ENCODE measurements around the gene TMX1. TPM values are rescaled to one million over a fixed set of nuclear protein-coding genes. Genes with fewer than 3 reads are reported as not detected.
"Not testable (repeated sequence)": the region's sequence is repeated elsewhere in the genome, so short reads cannot be mapped to it uniquely, and the experiment has no call there.

TMX1 gene
- 10 to 100 TPM; 28.4 to 40.4 (median 35.2) TPM for polyA plus RNA-seq (ENCODE audit: insufficient read length in 10 of 10)
- long read RNA-seq, donor 1, transcript TMX1-201 (8 exons, 3,995 nt), result major isoform, 14 of 31 reads
- long read RNA-seq, donor 1, partial matches to known transcripts, result 17 of 31 reads
- long read RNA-seq, donor 1, other reads (novel, unspliced or antisense), result 0 of 31 reads
- long read RNA-seq, donor 2, transcript TMX1-201 (8 exons, 3,995 nt), result major isoform, 11 of 11 reads
- long read RNA-seq, donor 2, partial matches to known transcripts, result 0 of 11 reads
- long read RNA-seq, donor 2, other reads (novel, unspliced or antisense), result 0 of 11 reads
- long read RNA-seq, donor 3, result 0 reads
- long read RNA-seq, donor 4, transcript TMX1-201 (8 exons, 3,995 nt), result major isoform, 13 of 13 reads
- long read RNA-seq, donor 4, partial matches to known transcripts, result 0 of 13 reads
- long read RNA-seq, donor 4, other reads (novel, unspliced or antisense), result 0 of 13 reads
- long read RNA-seq, donor 5, transcript TMX1-201 (8 exons, 3,995 nt), result major isoform, 15 of 39 reads
- long read RNA-seq, donor 5, partial matches to known transcripts, result 24 of 39 reads
- long read RNA-seq, donor 5, other reads (novel, unspliced or antisense), result 0 of 39 reads
- long read RNA-seq, donor 6, transcript TMX1-201 (8 exons, 3,995 nt), result major isoform, 19 of 24 reads
- long read RNA-seq, donor 6, partial matches to known transcripts, result 5 of 24 reads
- long read RNA-seq, donor 6, other reads (novel, unspliced or antisense), result 0 of 24 reads
- long read RNA-seq, donor 7, transcript TMX1-201 (8 exons, 3,995 nt), result major isoform, 8 of 8 reads
- long read RNA-seq, donor 7, partial matches to known transcripts, result 0 of 8 reads
- long read RNA-seq, donor 7, other reads (novel, unspliced or antisense), result 0 of 8 reads
- long read RNA-seq, donor 8, transcript TMX1-201 (8 exons, 3,995 nt), result major isoform, 12 of 41 reads
- long read RNA-seq, donor 8, partial matches to known transcripts, result 29 of 41 reads
- long read RNA-seq, donor 8, other reads (novel, unspliced or antisense), result 0 of 41 reads
- long read RNA-seq, donor 9, partial matches to known transcripts, result 0 of 4 reads
- long read RNA-seq, donor 9, other reads (novel, unspliced or antisense), result 0 of 4 reads

DNA sequence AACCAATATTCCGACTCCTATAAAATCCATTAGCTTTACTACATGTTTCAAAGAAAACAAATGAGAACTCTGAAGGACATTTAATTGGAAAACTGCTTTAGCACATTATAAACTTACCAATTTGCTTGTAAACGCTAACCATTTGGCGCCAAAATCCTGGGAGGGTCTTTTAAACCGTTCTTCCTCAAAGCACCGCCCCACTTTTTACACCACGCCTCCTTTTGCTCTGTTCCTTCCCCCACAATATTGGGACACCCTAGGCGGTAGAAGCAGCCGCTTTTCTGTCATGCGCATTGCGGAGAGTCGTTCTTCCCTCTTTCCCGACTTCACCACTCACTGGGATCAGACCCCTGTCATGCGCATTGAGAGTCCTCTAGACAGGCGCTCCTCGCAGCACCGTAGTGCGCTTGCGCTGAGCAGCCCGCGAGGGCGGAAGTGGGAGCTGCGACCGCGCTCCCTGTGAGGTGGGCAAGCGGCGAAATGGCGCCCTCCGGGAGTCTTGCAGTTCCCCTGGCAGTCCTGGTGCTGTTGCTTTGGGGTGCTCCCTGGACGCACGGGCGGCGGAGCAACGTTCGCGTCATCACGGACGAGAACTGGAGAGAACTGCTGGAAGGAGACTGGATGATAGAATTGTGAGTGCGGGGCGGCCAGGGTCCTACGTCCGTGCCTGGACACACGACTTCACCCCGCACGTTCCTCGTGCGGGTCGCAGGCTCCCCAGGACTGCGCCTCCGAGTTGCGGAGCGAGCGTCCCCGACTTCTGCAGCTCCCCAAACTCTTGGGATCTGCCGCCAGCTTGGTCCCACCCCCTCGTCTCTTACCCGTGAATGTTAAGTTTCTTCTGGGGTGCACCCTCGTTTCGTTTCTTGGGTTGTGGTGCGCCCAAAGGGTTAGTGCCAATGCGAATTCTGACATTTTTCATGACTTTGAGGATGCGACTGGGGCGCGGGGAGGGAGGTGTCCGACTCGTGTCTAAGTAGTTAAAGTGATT, at the start of gene TMX1:
Gene TMX1 (plus strand): TSS at position 435 of the 991 bp plus-strand sequence. CDS start 46 bp downstream, at position 481.
- DNase-seq, result peak; percentile 98 to 99 (median 99)

DNA sequence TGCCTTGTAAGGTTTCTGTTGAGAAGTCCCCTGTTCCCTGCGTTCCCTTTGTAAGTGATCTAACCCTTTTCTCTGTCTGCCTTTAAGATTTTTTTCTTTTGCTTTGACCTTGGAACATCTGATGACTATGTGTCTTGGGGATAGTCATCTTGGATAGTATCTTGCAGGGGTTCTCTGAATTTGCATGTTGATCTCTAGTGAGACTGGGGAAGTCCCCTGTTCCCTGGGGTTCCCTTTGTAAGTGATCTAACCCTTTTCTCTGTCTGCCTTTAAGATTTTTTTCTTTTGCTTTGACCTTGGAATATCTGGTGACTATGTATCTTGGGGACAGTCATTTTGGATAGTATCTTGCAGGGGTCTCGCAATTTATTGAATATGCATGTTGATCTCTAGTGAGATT, 38.2 kb upstream of the TMX1 start:
- no peak for DNase-seq

GRCh38 chr14:51202914-51203665, 37.0 kb upstream of the TMX1 start:
- no peak for DNase-seq

GRCh38 chr14:51203881-51204280, 36.2 kb upstream of the TMX1 start:
- no peak for DNase-seq

- no peak for DNase-seq
Measured at GRCh38 chr14:51205486-51205885, 34.6 kb upstream of the TMX1 start.

DNA sequence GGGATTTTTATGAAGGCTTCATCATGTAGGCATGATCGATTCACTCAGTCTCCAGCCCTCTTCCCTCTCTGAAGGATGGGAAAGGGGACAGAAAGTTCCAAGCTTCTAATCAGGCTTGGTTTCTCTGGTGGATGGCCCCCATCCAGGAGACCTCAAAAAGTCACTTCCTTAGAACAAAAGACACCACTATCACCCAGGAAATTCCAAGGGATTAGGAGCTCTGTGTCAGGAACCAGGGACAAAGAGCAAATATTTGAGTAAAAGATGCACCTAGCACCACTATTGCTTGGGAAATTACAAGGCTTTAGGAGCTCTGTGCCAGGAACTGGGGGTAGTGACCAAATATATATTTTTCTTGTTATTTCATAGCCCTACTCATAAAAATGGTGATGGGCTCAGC, 33.6 kb upstream of the TMX1 start:
- no peak for DNase-seq

- DNase-seq, result no peak
Measured at GRCh38 chr14:51207621-51208020, 32.4 kb upstream of the TMX1 start.

DNA sequence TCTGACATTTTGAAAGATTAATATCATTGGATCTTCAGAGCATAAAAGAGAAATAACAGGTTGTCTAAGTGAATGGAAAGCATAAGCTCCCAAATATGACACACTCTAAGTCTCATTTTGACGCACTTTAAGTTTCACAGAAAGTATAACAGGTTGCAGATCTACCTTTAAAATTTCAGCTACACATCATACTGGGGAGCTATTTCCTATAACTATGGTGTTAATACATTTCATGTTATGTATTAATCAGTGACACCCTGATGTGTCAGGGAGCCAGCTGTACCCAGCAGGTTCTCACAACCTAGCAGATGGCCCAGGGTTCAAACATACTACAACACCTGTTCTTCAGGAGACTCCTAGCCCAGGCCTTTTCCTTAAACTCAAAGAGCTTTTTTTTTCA, 31.1 kb upstream of the TMX1 start:
- no peak for DNase-seq

DNA sequence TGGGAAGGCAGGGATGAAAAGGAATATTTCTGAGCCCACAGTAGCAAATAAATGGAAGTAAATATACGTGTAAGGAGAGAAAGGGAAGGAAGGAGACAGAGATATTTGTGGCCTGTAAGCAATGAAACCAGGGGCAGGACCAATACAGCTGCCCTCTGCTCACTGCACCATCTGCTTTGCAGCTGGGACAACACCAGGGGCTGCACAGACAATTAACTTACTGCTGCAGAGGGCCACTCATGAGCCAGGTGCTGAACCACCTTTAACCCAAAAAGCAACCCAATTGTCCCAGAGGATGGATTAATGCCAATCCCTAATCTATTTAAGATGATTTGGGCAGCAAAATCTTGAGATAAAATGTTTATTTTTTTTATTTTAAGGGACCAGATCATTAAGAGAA, 30.6 kb upstream of the TMX1 start:
- no peak for DNase-seq

GRCh38 chr14:51210594-51210993, 29.5 kb upstream of the TMX1 start:
- no peak for DNase-seq

- DNase-seq, result peak in 1 of 3 donors; percentile 14
Measured at GRCh38 chr14:51211149-51211548, 28.9 kb upstream of the TMX1 start.

- no peak for DNase-seq
Measured at GRCh38 chr14:51216602-51217001, 23.4 kb upstream of the TMX1 start.

DNA sequence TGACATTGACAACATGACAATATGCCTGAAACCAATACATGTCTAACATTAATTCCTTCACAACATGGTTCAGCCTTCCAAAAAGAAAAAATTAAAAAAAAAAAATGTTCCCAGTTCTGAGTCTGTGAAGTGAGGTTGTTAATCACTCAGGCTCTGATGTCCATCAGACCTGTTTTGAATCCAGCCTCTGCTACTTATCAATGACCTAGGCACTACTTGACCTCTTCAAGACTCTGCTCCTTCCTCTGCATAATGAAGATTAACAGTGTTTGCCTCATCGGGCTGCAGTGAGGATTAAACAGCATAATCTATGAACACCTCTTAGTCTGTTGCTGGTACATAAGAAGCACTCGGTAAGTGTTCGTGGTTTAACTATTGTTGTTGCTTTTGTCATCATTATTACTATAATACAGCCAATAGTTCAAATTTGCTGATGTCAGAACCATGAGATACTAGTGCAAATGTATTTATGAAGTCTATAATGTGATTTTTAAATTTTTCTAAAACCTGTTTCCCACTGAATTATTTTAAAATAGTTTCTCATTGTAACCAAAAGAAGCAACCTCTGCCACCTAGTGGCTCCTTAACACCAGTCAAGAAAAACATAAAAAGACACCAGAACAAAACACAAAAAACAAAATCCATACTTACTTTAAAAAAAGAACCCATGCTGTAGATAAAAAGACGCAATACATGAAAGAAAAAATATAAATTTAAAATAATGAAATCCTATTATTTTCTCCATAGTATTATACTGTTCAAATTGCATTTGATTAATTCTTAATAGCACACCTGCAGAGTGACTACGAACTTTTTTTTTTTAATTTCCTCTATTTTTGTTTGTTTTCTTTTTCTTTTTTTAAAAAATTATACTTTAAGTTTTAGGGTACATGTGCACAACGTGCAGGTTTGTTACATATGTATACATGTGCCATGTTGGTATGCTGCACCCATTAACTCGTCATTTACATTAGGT, 20.3 kb upstream of the TMX1 start:
- peak in 2 of 3 donors; percentile 23 to 56 for DNase-seq

- DNase-seq, result not testable (repeated sequence)
Measured at GRCh38 chr14:51223463-51223862, 16.6 kb upstream of the TMX1 start.

DNA sequence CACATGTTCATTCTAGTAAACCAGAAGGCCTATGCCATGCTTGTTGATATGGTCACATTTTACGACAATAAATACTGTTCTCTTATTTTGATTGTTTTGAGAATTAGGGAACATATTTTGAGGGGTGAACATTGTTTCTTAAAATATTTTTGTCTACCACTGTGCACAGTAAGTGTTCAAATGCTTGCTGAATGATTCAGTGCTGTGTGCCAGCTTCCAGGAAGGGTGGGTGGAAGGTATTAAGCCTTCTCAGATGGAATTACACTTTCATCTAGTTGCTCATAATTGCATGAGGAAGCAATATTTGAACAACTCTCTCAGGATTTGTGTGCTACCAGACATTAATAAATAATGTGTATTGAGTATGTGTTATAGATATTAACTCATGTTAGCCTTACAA, 15.5 kb upstream of the TMX1 start:
- DNase-seq, result no peak

DNA sequence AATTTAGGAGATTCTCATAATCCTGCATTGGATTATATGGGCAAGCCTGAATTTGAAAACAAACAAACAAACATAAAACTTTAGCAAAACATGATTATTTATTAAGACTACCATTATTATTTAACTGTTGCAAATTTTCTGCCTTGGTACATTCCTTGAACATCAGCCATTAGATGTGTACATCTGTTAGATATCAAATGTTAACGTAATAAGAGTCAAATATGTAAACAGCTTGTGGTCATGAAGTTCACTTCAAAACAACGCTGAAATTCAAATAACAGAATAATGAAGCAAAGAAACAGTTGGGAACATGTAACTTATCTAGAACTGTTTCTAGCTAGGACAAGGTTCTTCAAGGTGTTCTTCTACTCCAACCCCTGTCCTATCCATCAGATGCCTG, 14.3 kb upstream of the TMX1 start:
- peak in 1 of 3 donors; percentile 17 for DNase-seq

GRCh38 chr14:51228391-51228790, 11.7 kb upstream of the TMX1 start:
- peak in 2 of 3 donors; percentile 11 to 66 for DNase-seq

- DNase-seq, result peak; percentile 44 to 80 (median 45)
Measured at GRCh38 chr14:51228890-51229289, 11.2 kb upstream of the TMX1 start.

DNA sequence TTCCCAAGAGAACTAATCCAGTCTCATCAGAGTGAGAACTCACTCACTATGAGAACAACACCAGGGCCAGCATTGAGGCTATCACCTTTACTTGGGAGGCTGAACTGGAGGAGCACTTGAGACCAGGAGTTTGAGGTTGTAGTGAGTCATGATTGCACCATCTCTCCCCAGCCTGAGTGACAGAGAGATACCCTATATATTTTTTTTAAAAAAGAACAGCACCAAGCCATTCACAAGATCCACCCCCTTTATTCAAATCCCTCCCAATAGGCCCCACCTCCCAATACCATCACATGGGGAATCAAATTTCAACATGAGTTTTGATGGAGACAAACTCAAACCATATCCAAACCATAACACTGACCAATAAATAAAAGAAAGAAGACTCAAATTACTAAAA, 3.7 kb upstream of the TMX1 start:
- DNase-seq, result no peak

All from muscle of back (tissue), 13 donors.